ENCODE results near the gene BMERB1.
A peak's percentile ranks its signal among the peaks of the same experiment; 100 is the strongest.
"Not testable (repeated sequence)": the region's sequence is repeated elsewhere in the genome, so short reads cannot be mapped to it uniquely, and the experiment has no call there.

BMERB1 gene

GRCh38 chr16:15460601-15461000 lies 26.2 kb downstream of the BMERB1 start:
- Mint-ChIP-seq H3K4me1 (ENCODE audit: low read depth) (no peaks in the 10 kb centered on the region), H3K4me3 (no peak overlapping the region), H3K9me3 (no peaks in the 10 kb centered on the region), H3K27ac (no peak overlapping the region), H3K27me3 (ENCODE audit: low read depth) (peaks cover 2% of the 10 kb centered on the region), H3K36me3 (ENCODE audit: low read depth) (no peaks in the 10 kb centered on the region)
- no peak for DNase-seq (ENCODE audit: low spot score)

GRCh38 chr16:15461376-15461775 lies 27.0 kb downstream of the BMERB1 start:
- Mint-ChIP-seq H3K36me3 (ENCODE audit: low read depth) (no peaks in the 10 kb centered on the region), H3K9me3 (no peaks in the 10 kb centered on the region), H3K27me3 (ENCODE audit: low read depth) (peaks cover 2% of the 10 kb centered on the region), H3K27ac (no peak overlapping the region), H3K4me1 (ENCODE audit: low read depth) (no peaks in the 10 kb centered on the region), H3K4me3 (no peak overlapping the region)
- no peak for DNase-seq (ENCODE audit: low spot score)

GRCh38 chr16:15464401-15465186 lies 30.2 kb downstream of the BMERB1 start:
- no peaks in the 10 kb centered on the region for H3K9me3 Mint-ChIP-seq
- DNase-seq (ENCODE audit: low spot score) = no peak
- no peak overlapping the region for H3K4me3 Mint-ChIP-seq
- H3K27me3 Mint-ChIP-seq (ENCODE audit: low read depth) = no peaks in the 10 kb centered on the region
- H3K4me1 Mint-ChIP-seq (ENCODE audit: low read depth) = no peaks in the 10 kb centered on the region
- H3K27ac Mint-ChIP-seq = no peak overlapping the region
- no peaks in the 10 kb centered on the region for H3K36me3 Mint-ChIP-seq (ENCODE audit: low read depth)

DNA sequence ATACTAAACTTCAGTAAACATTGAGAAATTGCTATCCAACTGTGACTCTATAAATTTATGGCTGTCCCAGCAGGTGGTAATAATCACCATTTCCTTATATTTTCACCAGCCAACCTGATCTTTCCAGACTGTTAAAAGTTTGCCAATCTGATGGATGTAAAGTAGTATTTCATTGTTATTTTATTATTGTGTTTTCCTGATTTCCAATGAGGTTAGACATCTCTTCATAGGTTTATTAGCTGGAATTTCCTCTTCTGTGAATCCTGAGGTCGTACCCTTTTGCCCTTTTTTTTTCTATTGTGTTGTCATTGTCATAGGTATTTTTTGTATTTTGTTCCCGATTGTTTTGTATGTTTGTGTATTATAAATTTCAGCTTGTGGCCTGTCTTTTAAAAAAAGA lies 31.7 kb downstream of the BMERB1 start:
- Mint-ChIP-seq H3K36me3 (ENCODE audit: low read depth) (no peaks in the 10 kb centered on the region), H3K27me3 (ENCODE audit: low read depth) (peaks cover 8% of the 10 kb centered on the region), H3K4me3 (no peak overlapping the region), H3K4me1 (ENCODE audit: low read depth) (no peaks in the 10 kb centered on the region), H3K9me3 (no peaks in the 10 kb centered on the region), H3K27ac (no peak overlapping the region)
- DNase-seq (ENCODE audit: low spot score) = no peak

GRCh38 chr16:15466886-15467781 lies 32.7 kb downstream of the BMERB1 start:
- Mint-ChIP-seq H3K27ac (no peak overlapping the region), H3K9me3 (no peaks in the 10 kb centered on the region), H3K27me3 (ENCODE audit: low read depth) (peaks cover 8% of the 10 kb centered on the region), H3K4me1 (ENCODE audit: low read depth) (no peaks in the 10 kb centered on the region), H3K36me3 (ENCODE audit: low read depth) (no peaks in the 10 kb centered on the region), H3K4me3 (no peak overlapping the region)
- no peak for DNase-seq (ENCODE audit: low spot score)

GRCh38 chr16:15476971-15477370 lies 42.6 kb downstream of the BMERB1 start:
- not testable (repeated sequence) for H3K36me3 Mint-ChIP-seq (ENCODE audit: low read depth); DNase-seq (ENCODE audit: low spot score); H3K27ac Mint-ChIP-seq; H3K27me3 Mint-ChIP-seq (ENCODE audit: low read depth); H3K4me1 Mint-ChIP-seq (ENCODE audit: low read depth); H3K9me3 Mint-ChIP-seq; H3K4me3 Mint-ChIP-seq

GRCh38 chr16:15477802-15478201 lies 43.4 kb downstream of the BMERB1 start:
- no peak overlapping the region for H3K4me3 Mint-ChIP-seq
- H3K27me3 Mint-ChIP-seq (ENCODE audit: low read depth) = no peaks in the 10 kb centered on the region
- no peak overlapping the region for H3K27ac Mint-ChIP-seq
- peaks cover 8% of the 10 kb centered on the region for H3K4me1 Mint-ChIP-seq (ENCODE audit: low read depth)
- no peaks in the 10 kb centered on the region for H3K36me3 Mint-ChIP-seq (ENCODE audit: low read depth)
- DNase-seq (ENCODE audit: low spot score) = no peak
- peaks cover 8% of the 10 kb centered on the region for H3K9me3 Mint-ChIP-seq

- Mint-ChIP-seq H3K27me3 (ENCODE audit: low read depth) (no peaks in the 10 kb centered on the region), H3K9me3 (no peaks in the 10 kb centered on the region), H3K27ac (no peak overlapping the region), H3K36me3 (ENCODE audit: low read depth) (no peaks in the 10 kb centered on the region), H3K4me3 (no peak overlapping the region), H3K4me1 (ENCODE audit: low read depth) (peaks cover 11% of the 10 kb centered on the region)
- DNase-seq (ENCODE audit: low spot score) = peak; percentile 54
Observed at GRCh38 chr16:15482068-15482747, 47.8 kb downstream of the BMERB1 start.

GRCh38 chr16:15482748-15483298 lies 48.4 kb downstream of the BMERB1 start:
- Mint-ChIP-seq H3K4me3 (no peak overlapping the region), H3K27ac (no peak overlapping the region), H3K27me3 (ENCODE audit: low read depth) (no peaks in the 10 kb centered on the region), H3K9me3 (no peaks in the 10 kb centered on the region), H3K4me1 (ENCODE audit: low read depth) (peaks cover 11% of the 10 kb centered on the region), H3K36me3 (ENCODE audit: low read depth) (no peaks in the 10 kb centered on the region)
- no peak for DNase-seq (ENCODE audit: low spot score)

- no peaks in the 10 kb centered on the region for H3K27me3 Mint-ChIP-seq (ENCODE audit: low read depth)
- peaks cover 13% of the 10 kb centered on the region for H3K4me1 Mint-ChIP-seq (ENCODE audit: low read depth)
- DNase-seq (ENCODE audit: low spot score) = no peak
- no peak overlapping the region for H3K27ac Mint-ChIP-seq
- no peaks in the 10 kb centered on the region for H3K9me3 Mint-ChIP-seq
- no peak overlapping the region for H3K4me3 Mint-ChIP-seq
- no peaks in the 10 kb centered on the region for H3K36me3 Mint-ChIP-seq (ENCODE audit: low read depth)
Observed at GRCh38 chr16:15483857-15484256, 49.5 kb downstream of the BMERB1 start.

- Mint-ChIP-seq H3K4me1 (ENCODE audit: low read depth) (peaks cover 14% of the 10 kb centered on the region), H3K27me3 (ENCODE audit: low read depth) (no peaks in the 10 kb centered on the region), H3K36me3 (ENCODE audit: low read depth) (no peaks in the 10 kb centered on the region), H3K9me3 (no peaks in the 10 kb centered on the region), H3K4me3 (no peak overlapping the region), H3K27ac (no peak overlapping the region)
- no peak for DNase-seq (ENCODE audit: low spot score)
Observed at GRCh38 chr16:15484662-15485061, 50.3 kb downstream of the BMERB1 start.

GRCh38 chr16:15485175-15485574 lies 50.8 kb downstream of the BMERB1 start:
- H3K4me1 Mint-ChIP-seq (ENCODE audit: low read depth) = peaks cover 14% of the 10 kb centered on the region

DNA sequence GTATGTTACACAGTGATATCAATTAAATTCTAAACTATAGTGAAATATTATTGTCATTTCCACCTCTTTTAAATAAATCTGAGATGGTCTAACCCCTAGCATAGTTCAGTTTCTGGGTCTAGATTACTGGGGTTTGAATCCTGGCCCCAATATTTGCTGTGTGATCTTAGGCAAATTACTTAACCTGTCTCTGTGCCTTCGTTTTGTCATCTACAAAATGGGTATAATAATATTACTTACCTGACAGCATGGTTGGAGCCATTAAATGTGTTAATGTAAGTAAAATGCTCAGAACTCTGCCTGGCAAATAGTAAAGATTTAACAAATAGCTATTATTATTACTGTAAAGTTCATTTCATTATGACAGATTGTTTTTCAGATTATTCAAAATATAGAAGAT lies 52.3 kb downstream of the BMERB1 start:
- Mint-ChIP-seq H3K4me1 (ENCODE audit: low read depth) (peaks cover 15% of the 10 kb centered on the region), H3K27ac (no peak overlapping the region), H3K27me3 (ENCODE audit: low read depth) (no peaks in the 10 kb centered on the region), H3K36me3 (ENCODE audit: low read depth) (no peaks in the 10 kb centered on the region), H3K4me3 (no peak overlapping the region), H3K9me3 (peaks cover 3% of the 10 kb centered on the region)
- no peak for DNase-seq (ENCODE audit: low spot score)

More at GRCh38 chr16:15485175-15485574, 50.8 kb downstream of the BMERB1 start:
- H3K27me3 Mint-ChIP-seq (ENCODE audit: low read depth) = no peaks in the 10 kb centered on the region
- no peaks in the 10 kb centered on the region for H3K9me3 Mint-ChIP-seq
- H3K4me3 Mint-ChIP-seq = no peak overlapping the region
- H3K36me3 Mint-ChIP-seq (ENCODE audit: low read depth) = no peaks in the 10 kb centered on the region
- no peak for DNase-seq (ENCODE audit: low spot score)
- H3K27ac Mint-ChIP-seq = no peak overlapping the region

Data from T-helper 2 cell treated with Interferon-gamma antibody and Interleukin-4, amounts not matched to agents 5 μg/mL and 100 μg/mL, for 36 hours (primary cell).